ENCODE data around the gene SEPTIN2.
"Not testable (repeated sequence)": the region's sequence is repeated elsewhere in the genome, so short reads cannot be mapped to it uniquely, and the experiment has no call there.

The SEPTIN2 gene

GRCh38 chr2:241351640-241352031 lies 35.9 kb downstream of the SEPTIN2 start:
- DNase-seq (ENCODE audit: low spot score), result no peak

GRCh38 chr2:241352227-241352626 lies 36.5 kb downstream of the SEPTIN2 start:
- DNase-seq (ENCODE audit: low spot score), result no peak

- peak; percentile 27 for DNase-seq (ENCODE audit: low spot score)
These were observed 39.2 kb downstream of the SEPTIN2 start for GRCh38 chr2:241354668-241355658.

GRCh38 chr2:241355983-241356870 lies 40.5 kb downstream of the SEPTIN2 start, which contains the start of gene FARP2:
Gene FARP2 (plus strand): TSS chr2:241356285. CDS start chr2:241373108, 16,823 bp downstream.
- DNase-seq (ENCODE audit: low spot score), result peak; percentile 96

- no peak for DNase-seq (ENCODE audit: low spot score)
These were observed 41.1 kb downstream of the SEPTIN2 start for GRCh38 chr2:241356871-241357260.

- no peak for DNase-seq (ENCODE audit: low spot score)
These were observed 41.8 kb downstream of the SEPTIN2 start for GRCh38 chr2:241357531-241357930.

- DNase-seq (ENCODE audit: low spot score), result no peak
These were observed 42.7 kb downstream of the SEPTIN2 start for GRCh38 chr2:241358470-241358869.

GRCh38 chr2:241359481-241360045 lies 43.8 kb downstream of the SEPTIN2 start:
- no peak for DNase-seq (ENCODE audit: low spot score)

- DNase-seq (ENCODE audit: low spot score), result peak; percentile 37
These were observed 47.7 kb downstream of the SEPTIN2 start for GRCh38 chr2:241363426-241363825.

GRCh38 chr2:241364781-241365180 lies 49.1 kb downstream of the SEPTIN2 start:
- DNase-seq (ENCODE audit: low spot score), result no peak

- no peak for DNase-seq (ENCODE audit: low spot score)
These were observed 51.0 kb downstream of the SEPTIN2 start for GRCh38 chr2:241366678-241367077.

- no peak for DNase-seq (ENCODE audit: low spot score)
These were observed 52.9 kb downstream of the SEPTIN2 start for GRCh38 chr2:241368643-241369042.

- DNase-seq (ENCODE audit: low spot score), result no peak
These were observed 56.8 kb downstream of the SEPTIN2 start for GRCh38 chr2:241372361-241372992.

- no peak for DNase-seq (ENCODE audit: low spot score)
These were observed 57.7 kb downstream of the SEPTIN2 start for GRCh38 chr2:241373446-241373845.

GRCh38 chr2:241373906-241374305 lies 58.2 kb downstream of the SEPTIN2 start:
- not testable (repeated sequence) for DNase-seq (ENCODE audit: low spot score)

GRCh38 chr2:241375300-241375699 lies 59.6 kb downstream of the SEPTIN2 start:
- no peak for DNase-seq (ENCODE audit: low spot score)

- DNase-seq (ENCODE audit: low spot score), result no peak
These were observed 61.1 kb downstream of the SEPTIN2 start for GRCh38 chr2:241376808-241377207.

- DNase-seq (ENCODE audit: low spot score), result peak; percentile 50
These were observed 63.1 kb downstream of the SEPTIN2 start for GRCh38 chr2:241378816-241379215.

GRCh38 chr2:241379481-241380480 lies 64.1 kb downstream of the SEPTIN2 start:
- DNase-seq (ENCODE audit: low spot score), result peak; percentile 63

- DNase-seq (ENCODE audit: low spot score), result no peak
These were observed 66.1 kb downstream of the SEPTIN2 start for GRCh38 chr2:241381872-241382271.

Measured in AG20443 (cell line).